HG03565 (cell line): Measurements from ENCODE around the gene SLC44A3.
"Not testable (repeated sequence)": the region's sequence is repeated elsewhere in the genome, so short reads cannot be mapped to it uniquely, and the experiment has no call there.

Source experiments
- ATAC-seq: cut with Tn5 transposase; IDR thresholded peaks from one replicate; pipeline ENCODE4 v1.9.1; 2021; ENCODE audit warnings: mild to moderate bottlenecking, moderate library complexity; ENCODE audit not compliant: unreplicated experiment

The SLC44A3 gene

DNA sequence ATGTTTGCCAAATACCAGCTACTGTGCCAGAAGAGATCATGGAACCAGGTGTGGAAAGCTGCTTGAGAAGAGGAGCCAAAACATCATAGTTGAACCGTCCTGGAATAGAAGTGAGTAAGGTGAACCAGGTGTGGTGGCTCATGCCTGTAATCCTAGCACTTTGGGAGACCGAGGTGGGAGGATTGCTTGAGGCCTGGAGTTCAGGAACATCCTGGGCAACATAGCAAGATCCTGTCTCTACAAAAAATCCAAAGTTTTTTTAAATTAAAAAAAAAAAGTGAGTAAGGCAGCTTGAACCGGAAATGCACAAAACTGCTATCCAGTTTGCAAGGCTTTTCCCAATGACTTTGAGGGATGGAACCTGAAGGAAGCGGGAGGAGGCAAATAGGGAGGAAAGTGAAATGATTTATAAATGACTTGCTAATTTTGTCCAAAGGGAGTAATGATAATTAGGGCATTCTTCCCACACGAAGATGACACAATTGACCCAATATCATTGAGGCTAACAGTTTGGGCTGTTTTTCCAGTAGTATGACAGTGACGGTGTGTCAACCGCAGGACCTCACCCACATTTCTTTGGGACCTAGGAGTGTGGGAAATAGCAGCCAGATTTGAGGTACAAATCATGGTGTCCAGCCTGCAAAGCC, 108.3 kb downstream of the SLC44A3 start:
- ATAC-seq: no peak

DNA sequence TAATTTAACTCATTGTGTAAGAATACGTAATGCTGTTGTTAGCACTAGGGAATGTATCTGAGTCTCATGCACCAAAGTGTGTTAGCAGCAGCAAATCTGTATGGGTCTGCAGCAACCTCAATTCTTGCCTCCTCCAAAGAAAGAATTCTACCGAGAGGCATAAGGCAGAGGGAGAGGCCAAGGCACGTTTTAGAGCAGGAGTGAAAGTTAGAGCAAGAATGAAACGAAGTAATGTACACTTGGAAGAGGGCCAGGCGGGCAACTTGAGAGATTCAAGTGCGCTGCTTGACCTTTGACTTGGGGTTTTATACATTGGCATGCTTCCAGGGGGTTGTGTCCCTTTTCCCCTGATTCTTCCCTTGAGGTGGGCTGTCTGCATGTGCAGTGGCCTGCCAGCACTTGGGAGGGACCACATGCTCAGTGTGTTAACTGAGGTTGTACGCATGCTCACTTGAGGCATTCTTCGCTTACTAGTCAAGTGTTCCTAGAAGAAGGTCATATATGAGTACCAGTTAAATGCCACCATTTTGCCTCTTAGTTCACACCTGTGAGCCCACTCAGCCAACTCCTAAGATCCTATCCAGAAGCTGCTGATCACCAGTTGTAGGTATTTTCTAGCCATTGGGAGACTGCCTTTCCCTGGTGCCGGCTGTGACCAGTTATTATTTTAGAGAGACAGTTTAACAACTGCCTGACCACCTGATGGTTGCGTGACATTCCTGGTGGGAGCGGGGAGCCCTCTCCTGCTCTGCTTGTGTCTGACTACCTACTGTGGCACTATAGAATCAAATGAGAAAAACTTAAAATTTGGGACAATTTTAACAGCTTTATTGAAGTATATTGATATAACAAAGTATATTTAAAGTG, 109.4 kb downstream of the SLC44A3 start:
- ATAC-seq: no peak

DNA sequence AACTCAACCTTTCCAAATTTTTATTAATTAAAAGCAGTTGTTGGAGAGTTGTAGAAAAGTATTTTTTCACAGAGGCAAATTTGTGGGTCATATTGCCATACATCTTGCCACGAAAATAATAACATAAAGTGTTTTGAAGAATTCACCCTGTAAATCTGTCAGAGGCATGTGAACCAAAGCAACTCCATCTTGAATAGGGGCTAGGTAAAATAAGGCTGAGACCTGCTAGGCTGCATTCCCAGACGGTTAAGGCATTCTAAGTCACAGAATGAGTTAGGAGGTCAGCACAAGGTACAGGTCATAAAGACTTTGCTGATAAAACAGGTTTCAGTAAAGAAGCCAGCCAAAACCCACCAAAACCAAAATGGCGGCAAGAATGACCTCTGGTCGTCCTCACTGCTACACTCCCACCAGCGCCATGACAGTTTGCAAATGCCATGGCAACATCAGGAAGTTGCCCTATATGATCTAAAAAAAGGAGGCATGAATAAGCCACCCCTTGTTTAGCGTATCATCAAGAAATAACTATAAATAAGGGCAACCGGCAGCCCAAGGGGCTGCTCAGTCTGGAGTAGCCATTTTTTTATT, 111.2 kb downstream of the SLC44A3 start:
- ATAC-seq: no peak

DNA sequence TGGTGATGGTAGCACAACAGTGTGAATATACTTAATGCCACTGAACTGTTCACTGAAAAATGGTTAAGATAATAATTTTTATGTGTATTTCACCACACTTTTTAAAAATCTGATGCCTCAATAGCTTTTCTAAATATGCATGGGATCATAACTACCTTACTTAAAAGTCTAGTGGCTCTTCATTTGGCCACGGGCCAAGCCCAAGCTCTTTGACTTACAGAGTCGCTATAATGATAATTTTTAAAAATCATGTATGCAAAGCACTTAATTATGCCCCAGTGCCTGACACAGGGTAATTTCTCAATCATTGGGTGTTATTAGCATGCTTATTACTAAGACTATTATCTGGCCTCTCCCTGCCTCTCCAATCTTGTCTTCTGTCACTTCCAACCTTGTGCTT, 114.4 kb downstream of the SLC44A3 start:
- ATAC-seq: no peak

DNA sequence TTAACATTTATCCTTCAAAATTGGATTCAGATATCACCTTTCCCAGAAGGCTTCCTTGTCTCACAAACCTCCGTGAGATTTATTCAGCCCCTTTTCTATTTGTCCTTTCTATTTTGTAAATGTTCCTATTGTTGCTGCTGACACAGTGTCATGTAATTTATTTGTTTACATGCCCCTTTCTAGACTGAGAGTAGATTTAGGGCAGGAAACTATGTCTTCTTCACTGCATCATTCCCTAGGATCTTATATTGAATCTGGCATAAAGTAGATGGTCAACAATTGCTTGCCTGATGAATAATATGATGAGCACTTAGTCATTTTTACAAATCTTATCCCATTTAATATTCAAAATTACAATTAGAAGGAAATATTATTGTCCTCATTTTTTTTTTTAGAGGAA, 114.9 kb downstream of the SLC44A3 start:
- no peak for ATAC-seq

DNA sequence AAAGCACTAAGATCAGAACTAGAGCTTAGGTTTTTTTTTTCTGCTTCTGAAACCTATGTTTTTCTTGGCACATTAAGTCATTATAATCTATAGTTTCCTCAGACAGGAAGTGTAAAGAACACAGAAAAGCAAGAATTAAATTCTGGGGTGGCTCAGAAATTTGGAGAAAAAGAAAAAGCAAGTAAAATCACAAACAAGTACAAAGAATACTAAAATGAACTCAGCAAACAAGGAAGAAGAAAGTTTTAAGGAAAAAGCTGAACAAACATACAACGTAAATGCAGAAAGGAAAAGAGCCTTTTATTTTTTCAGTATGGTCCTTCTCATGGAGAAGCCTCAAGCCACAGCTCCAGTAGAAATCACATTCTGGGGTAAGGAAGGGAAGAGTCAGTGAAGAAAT, 115.3 kb downstream of the SLC44A3 start:
- no peak for ATAC-seq

DNA sequence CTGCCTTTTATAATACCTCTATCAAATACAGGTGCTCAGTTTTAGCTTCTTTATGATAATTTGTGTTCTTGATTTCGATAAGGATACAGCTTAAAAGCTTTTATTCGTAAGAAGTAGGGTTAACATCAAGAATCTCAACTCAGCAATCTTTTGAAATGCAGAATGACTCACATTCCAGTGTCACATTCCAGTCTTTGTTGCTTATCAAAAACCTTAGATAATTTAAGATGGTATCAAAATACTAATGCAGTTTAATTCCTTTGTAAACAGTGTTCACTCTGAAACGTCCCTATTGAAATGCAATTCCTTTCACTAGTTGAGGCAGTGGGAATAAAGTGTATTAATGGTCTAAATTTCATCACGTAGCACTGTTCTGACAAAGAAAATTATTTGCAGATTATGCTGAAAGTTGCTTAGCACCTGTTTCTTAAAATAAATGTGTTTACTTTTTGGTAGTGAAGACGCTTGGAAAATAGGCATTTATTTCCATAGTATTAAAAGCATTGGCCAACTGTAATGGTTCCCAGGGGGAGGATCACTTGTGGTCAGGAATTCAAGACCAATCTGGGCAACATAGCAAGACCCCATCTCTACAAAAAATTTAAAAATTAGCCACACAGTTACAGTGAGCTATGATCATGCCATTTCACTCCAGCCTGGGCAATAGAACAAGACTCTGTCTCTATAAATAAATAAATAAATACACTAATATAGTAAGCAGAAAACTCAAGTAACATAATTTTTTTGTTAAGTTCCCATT, 116.9 kb downstream of the SLC44A3 start:
- no peak for ATAC-seq

DNA sequence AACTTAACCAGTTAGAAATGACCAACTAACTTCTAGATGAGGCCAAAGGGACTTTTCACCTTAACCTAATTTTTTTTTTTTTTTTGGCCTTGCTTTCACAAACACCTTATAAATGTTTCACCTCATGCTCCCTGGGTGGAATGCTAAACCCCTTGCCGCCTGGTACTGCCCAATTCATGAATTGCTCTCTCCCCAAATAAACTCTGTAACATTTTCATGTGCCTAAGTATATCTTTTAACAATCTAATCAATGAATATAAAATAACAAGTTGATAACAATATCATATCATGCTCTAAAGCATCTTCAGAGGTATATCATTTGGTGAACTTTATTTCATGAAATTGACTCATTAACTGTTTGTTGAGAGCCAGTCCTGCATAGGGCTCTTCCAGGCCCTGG, 117.7 kb downstream of the SLC44A3 start:
- ATAC-seq: no peak

DNA sequence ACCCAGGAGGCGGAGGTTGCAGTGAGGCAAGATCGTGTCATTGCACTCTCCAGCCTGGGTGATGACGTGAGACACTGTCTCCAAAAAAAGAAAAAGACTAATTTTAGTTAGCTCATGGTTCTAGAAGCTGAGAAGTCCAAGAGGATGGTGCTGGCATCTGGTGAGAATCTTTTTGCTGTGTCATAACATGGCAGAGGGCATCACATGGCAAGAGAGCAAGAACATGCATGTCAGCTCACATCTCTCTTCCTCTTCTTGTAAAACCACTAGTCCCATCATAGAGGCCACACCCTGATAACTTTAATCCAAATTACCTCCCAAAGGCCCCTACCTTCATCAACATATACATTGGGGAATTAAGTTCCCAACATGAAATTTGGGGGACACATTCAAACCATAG, 120.6 kb downstream of the SLC44A3 start:
- no peak for ATAC-seq

DNA sequence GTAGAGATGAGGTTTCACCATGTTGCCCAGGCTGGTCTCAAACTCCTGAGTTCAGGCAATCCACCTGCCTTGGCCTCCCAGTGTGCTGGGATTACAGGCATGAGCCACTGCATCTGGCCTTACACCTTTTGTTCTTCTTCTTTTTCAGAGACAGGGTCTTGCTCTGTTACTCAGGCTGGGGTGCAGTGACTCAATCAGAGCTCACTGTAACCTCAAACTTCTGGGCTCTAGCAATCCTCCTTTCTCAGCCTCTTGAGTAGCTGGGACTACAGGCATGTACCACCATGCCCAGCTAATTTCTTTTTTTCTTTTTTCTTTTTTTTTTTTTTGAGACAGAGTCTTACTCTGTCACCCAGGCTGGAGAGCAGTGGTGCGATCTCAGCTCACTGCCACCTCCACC, 121.3 kb downstream of the SLC44A3 start:
- not testable (repeated sequence) for ATAC-seq

DNA sequence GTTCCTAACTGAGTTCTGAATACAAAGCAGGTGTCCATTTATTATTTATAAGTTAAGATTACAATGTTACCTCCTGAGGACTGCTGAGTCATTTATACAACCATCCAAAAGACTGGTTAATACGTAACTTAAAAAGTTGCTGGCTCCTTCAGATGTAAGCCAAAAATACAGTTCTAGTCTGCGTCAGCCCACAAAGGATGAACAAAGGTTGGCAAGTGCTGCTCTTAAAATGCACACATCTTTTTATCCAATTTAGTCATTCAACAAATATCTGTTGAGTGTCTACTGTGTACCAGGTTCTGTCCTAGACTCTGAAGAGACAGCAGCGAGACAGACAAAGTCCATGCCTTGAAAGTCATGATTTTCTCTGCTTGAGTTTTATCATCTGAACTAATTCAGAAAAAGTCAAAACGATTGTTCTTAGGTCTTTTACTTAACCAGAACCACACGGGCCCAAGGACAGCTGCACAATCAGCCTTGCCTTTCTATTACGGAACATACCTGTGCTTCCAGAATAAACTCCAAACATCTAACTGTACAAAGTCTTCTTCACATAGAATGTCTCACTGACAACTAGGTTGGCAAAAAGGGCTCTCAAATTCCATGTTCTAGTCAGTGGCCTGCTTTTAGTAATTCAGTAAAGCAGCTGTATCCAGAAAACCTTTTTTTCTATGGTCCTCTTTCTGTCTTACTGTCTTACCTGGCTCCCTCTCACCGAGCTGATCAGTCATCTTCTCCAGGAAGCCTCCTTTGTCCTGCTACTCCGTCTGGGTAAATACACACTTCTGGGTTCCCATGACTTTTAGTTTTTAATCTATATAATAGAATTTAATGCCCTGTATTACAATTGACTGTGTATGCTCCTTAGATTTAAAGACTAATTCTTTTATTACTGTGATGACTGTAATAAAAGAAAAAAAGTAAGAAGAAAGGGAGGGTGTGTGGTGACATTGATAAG, 122.3 kb downstream of the SLC44A3 start:
- ATAC-seq: no peak
